Suprapubic skin (tissue), 4 donors: ENCODE data around the gene ORAI1. TPM values are rescaled to one million over a fixed set of nuclear protein-coding genes. Genes with fewer than 3 reads are reported as not detected.

Experiments
- DNase-seq, 2 donors: peaks; one replicate each; pipeline ENCODE4 v3.0.0-alpha.2; 2019; ENCODE audit warnings: low spot score in 2 of 2
- H3K27ac ChIP-seq: fragments of 200-600 bp; sonication (generic); one replicate; pipeline ENCODE4 v1.5.1; 2019
- H3K27me3 ChIP-seq: fragments of 200-600 bp; sonication (generic); one replicate; pipeline ENCODE4 v1.5.1; 2019
- H3K36me3 ChIP-seq: fragments of 200-600 bp; sonication (generic); one replicate; pipeline ENCODE4 v1.5.1; 2019
- H3K4me1 ChIP-seq: fragments of 200-600 bp; sonication (generic); one replicate; pipeline ENCODE4 v1.5.1; 2019
- H3K4me3 ChIP-seq: fragments of 200-600 bp; sonication (generic); one replicate; pipeline ENCODE4 v1.5.1; 2019; ENCODE audit warnings: mild to moderate bottlenecking
- H3K9me3 ChIP-seq: fragments of 200-600 bp; sonication (generic); one replicate; pipeline ENCODE4 v1.5.1; 2019
- EP300 ChIP-seq: sonication (generic); formaldehyde crosslinking; IDR thresholded peaks from one replicate; pipeline ENCODE4 v1.6.1; 2017; ENCODE audit warnings: antibody characterized with exemption
- POLR2A ChIP-seq, 2 donors: fragments of 450-650 bp; IDR thresholded peaks; one replicate each; pipeline ENCODE4 v1.6.1; 2017; ENCODE audit warnings: antibody characterized with exemption in 2 of 2, mild to moderate bottlenecking in 2 of 2, moderate library complexity in 2 of 2
- POLR2AphosphoS5 ChIP-seq, 3 donors: sonication (generic); formaldehyde crosslinking; IDR thresholded peaks; one replicate each; pipeline ENCODE4 v1.6.1; 2017; ENCODE audit warnings: antibody characterized with exemption in 3 of 3
- WGBS: methylation state at CpG from one replicate; pipeline ENCODE4 v1.1.5; 2018; 5-methylcytosine and 5-hydroxymethylcytosine counted together
- total RNA-seq, 4 donors: library from RNA; depleted of rRNA; stranded (reverse); fragments of >200 nt; gene quantifications; one replicate each; pipeline ENCODE4 v1.1.0, GENCODE V29; 2016
- TF ChIP-seq, protein P1 (sequence below), 2 donors: fragments of 200-600 bp in 1 of 2; fragments of 450-650 bp in 1 of 2; sonication (generic) in 1 of 2; IDR thresholded peaks; one replicate each; pipeline ENCODE4 v1.5.1; 2016 to 2019; ENCODE audit warnings: antibody characterized with exemption in 2 of 2, mild to moderate bottlenecking in 1 of 2, moderate library complexity in 1 of 2

ORAI1 gene
- 10 to 100 TPM; 56.5 to 81.4 (median 71.4) TPM for total RNA-seq

DNA sequence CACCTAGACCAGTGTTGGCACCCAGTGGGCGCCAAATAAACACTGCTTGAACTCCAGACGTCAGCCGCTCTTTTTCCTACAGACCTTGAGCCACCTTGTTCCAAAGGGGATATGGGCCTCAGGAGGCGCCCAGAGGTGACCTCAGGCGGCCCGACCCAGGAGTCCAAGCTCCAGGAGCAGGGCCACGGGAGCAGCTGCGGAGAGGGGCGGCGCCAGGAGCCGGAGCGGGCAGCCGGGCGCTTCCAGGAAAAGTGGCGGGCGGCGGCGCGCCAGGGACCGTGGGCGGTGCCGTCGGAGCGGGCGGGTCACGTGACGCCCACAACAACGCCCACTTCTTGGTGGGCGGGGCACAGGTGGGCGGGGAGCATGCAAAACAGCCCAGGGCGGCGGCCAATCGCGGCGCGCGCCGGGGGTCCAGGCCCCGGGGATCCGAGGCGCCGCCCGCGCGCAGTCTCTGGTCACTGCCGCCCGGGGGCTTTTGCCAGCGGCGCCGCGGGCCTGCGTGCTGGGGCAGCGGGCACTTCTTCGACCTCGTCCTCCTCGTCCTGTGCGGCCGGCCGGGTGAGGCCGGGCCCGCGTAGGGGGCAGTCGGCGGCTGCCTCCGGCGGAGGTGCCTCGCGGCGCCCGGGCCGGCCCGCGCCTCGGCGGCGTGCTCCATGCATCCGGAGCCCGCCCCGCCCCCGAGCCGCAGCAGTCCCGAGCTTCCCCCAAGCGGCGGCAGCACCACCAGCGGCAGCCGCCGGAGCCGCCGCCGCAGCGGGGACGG lies at the start of gene ORAI1:
Gene ORAI1 (plus strand): TSS at position 444 of the 766 bp plus-strand sequence.
- Histone ChIP-seq H3K36me3 (no peaks in the 10 kb centered on the region), H3K4me3 (peak within 1 kb of the TSS; percentile 75), H3K4me1 (peaks cover 50% of the 10 kb centered on the region), H3K9me3 (no peaks in the 10 kb centered on the region), H3K27me3 (no peaks in the 10 kb centered on the region), H3K27ac (peak within 1 kb of the TSS; percentile 94)
- TF ChIP-seq EP300 (no peak), POLR2A (IDR thresholded peaks at IDR 0.05) (peak in 1 of 2 donors; percentile 64)
- TF ChIP-seq, protein P1, sequence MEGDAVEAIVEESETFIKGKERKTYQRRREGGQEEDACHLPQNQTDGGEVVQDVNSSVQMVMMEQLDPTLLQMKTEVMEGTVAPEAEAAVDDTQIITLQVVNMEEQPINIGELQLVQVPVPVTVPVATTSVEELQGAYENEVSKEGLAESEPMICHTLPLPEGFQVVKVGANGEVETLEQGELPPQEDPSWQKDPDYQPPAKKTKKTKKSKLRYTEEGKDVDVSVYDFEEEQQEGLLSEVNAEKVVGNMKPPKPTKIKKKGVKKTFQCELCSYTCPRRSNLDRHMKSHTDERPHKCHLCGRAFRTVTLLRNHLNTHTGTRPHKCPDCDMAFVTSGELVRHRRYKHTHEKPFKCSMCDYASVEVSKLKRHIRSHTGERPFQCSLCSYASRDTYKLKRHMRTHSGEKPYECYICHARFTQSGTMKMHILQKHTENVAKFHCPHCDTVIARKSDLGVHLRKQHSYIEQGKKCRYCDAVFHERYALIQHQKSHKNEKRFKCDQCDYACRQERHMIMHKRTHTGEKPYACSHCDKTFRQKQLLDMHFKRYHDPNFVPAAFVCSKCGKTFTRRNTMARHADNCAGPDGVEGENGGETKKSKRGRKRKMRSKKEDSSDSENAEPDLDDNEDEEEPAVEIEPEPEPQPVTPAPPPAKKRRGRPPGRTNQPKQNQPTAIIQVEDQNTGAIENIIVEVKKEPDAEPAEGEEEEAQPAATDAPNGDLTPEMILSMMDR (IDR thresholded peaks at IDR 0.05) = peak; percentile 27 to 33
- DNase-seq = peak; percentile 97 to 98
- WGBS = 2% methylated on average over 9 of the region's 92 CpGs

DNA sequence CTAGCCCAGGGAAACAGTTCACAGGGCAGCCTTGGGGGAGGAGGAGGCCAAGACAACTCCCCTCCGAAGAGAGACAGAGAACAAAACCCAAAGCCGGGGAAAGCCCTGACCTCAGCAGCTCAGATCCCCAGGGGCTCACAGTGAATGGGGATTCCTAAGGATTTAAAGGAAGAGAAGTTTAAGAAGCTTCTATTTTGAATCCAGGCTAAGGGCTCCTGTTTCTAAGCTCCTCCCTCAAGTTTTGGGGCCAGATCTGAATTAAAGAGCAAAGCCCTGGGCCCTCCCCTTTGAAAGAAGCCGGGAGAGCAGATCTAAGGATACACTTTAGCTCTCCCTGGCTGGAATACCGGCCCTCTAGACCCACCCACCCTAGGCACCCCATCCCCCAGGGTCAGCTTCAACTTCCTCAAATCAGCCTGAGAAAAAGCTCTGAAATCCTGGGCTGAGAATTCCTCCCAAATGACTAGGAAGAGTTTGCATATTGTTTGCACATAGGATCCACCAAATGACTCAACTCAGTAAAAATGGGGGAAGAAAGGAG lies 49.4 kb upstream of the ORAI1 start:
- Histone ChIP-seq H3K4me1 (peaks cover 69% of the 10 kb centered on the region), H3K27ac (peak overlapping the region; percentile 92), H3K9me3 (no peaks in the 10 kb centered on the region), H3K36me3 (peaks cover 13% of the 10 kb centered on the region), H3K27me3 (no peaks in the 10 kb centered on the region), H3K4me3 (peak overlapping the region; percentile 2)
- no peak for DNase-seq
- no peak for TF ChIP-seq POLR2AphosphoS5 (IDR thresholded peaks at IDR 0.05)
- TF ChIP-seq POLR2A (IDR thresholded peaks at IDR 0.05) = no peak
- no peak for TF ChIP-seq EP300
- TF ChIP-seq, protein P1 (IDR thresholded peaks at IDR 0.05) = no peak
- WGBS = 16% methylated on average over 4 of the region's 4 CpGs

DNA sequence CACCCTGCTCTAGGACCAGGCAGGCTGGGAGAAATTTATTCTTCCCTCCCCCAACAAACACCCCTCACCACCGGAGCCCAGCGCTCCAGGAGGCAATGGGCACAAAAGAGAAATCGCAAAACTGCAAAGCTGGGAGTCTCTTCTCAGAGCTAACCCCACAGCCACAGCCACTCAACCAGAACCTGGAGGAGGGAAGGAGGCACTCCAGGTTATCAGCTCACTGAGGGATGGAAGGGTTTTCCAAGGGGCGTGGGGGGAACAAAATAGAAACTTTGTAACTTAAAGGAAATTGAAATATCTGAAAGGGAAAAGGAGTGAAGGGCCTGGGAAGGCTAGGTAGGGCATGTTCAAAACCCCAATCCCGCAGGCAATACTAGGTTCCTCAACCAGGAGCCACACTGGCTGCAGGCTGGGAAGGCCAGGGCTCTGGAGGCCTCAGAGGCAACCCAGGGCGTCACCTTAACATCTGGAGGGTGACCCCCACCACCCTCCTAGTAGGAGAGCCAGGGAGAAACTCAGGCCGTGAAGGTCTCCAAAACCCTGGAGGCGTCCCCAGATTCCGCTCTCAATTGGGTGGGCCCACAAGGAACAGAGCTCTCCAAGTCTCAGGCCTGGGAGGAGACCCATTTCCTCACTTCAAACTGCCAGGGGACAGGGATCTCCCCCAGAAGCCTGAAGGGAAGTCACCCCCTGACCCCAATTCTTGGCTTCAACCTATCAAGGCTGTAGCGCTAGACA lies 48.7 kb upstream of the ORAI1 start:
- H3K4me3 ChIP-seq = peak overlapping the region; percentile 76
- WGBS = 71% methylated on average over 10 of the region's 10 CpGs
- no peaks in the 10 kb centered on the region for H3K27me3 ChIP-seq
- peak overlapping the region; percentile 92 for H3K27ac ChIP-seq
- H3K36me3 ChIP-seq = peaks cover 8% of the 10 kb centered on the region
- no peak for DNase-seq
- no peak for TF ChIP-seq POLR2A (IDR thresholded peaks at IDR 0.05)
- TF ChIP-seq, protein P1 (IDR thresholded peaks at IDR 0.05) = no peak
- TF ChIP-seq EP300 = no peak
- TF ChIP-seq POLR2AphosphoS5 (IDR thresholded peaks at IDR 0.05) = no peak
- H3K9me3 ChIP-seq = no peaks in the 10 kb centered on the region
- peaks cover 74% of the 10 kb centered on the region for H3K4me1 ChIP-seq

DNA sequence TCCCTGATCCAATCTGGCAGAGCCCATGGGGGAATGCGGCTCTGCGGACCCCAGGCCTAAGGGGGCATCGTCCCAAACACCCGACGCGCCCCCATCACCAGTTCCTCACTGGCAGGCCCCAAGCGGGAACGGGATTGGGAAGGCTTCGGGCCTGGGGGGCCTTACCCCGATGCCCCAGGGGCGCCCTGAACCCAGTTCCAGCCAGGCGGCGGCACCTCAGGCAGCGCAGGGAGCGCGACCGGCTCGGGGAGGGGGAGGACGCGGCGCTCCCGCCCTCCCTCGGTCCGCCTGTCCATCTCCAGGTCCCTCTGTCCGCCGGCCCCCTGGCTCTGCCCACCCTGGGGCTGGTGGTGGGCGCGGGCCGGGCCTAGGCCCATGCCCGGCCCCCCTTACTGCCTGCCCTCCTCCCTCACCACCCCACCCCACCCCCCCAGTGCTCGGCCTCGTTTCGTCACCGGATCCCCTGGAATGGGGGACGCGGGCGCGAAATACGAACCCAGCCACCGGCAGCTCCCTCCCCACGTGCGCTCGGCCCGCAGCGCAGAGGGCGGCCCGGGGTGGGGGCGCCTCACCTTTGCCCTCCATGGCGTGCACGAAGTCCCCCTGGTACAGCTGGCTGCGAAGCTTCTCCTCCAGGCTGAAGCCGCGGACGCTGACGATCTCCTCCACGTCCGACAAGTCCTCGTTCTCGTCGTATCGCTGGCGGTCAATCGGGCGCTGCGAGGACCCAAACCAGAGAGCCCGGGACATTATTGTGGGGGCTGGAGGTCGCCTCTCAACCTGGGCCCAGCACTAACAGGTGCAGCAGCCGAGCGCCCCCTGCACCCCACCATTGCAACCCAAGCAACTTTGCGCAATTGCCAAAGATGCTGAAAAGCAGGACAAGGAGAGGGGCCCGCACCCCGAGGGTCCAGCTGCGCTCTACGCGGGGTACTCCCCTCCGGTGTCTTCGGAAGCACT lies 47.8 kb upstream of the ORAI1 start:
- H3K27me3 ChIP-seq = no peaks in the 10 kb centered on the region
- peak overlapping the region; percentile 92 for H3K27ac ChIP-seq
- no peak for TF ChIP-seq POLR2A (IDR thresholded peaks at IDR 0.05)
- no peak for TF ChIP-seq POLR2AphosphoS5 (IDR thresholded peaks at IDR 0.05)
- TF ChIP-seq EP300 = no peak
- peaks cover 75% of the 10 kb centered on the region for H3K4me1 ChIP-seq
- H3K9me3 ChIP-seq = no peaks in the 10 kb centered on the region
- DNase-seq = no peak
- WGBS = 5% methylated on average over 22 of the region's 77 CpGs
- peaks cover 8% of the 10 kb centered on the region for H3K36me3 ChIP-seq
- peak overlapping the region; percentile 76 for H3K4me3 ChIP-seq

DNA sequence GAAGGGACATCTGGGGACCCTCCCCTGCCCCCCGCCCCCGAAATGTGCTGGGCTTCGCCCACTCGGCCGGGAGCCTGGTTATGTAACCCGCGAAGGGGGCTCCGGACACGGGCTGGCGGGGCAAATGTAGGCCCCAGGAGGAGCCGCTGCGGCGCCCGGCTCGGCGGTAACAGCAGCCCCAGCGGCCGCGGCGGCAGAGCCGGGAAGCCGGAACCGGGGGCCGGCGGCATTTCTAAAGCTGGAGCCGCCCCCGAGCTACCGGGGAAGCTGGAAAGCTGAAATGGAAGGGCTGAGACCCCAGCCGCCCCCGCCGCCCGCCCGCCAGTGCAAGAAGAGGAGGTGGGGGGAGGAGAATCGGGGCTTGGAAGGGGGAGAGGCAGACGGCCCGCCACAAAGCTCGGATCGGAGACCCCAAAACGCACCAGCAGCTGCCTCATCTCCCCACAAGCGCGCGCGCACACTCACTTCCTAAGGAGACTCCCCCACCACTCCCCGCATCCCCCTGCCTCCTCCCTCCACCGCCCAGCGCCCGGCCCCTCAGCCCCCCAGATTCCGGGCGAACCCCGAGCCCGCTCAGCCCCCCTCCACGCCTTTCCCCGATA lies 47.0 kb upstream of the ORAI1 start:
- H3K36me3 ChIP-seq = peaks cover 2% of the 10 kb centered on the region
- H3K27me3 ChIP-seq = no peaks in the 10 kb centered on the region
- under 1% methylated on average over 16 of the region's 53 CpGs for WGBS
- peak overlapping the region; percentile 92 for H3K27ac ChIP-seq
- peak in 1 of 2 donors; percentile 80 for DNase-seq
- no peaks in the 10 kb centered on the region for H3K9me3 ChIP-seq
- H3K4me3 ChIP-seq = peak overlapping the region; percentile 76
- peaks cover 73% of the 10 kb centered on the region for H3K4me1 ChIP-seq
- no peak for TF ChIP-seq POLR2AphosphoS5 (IDR thresholded peaks at IDR 0.05)
- no peak for TF ChIP-seq POLR2A (IDR thresholded peaks at IDR 0.05)
